GM23248 (cell line): ENCODE data around the gene MYEOV. TPM values are rescaled to one million over a fixed set of nuclear protein-coding genes. Genes with fewer than 3 reads are reported as not detected.

ENCODE experiments used
- DNase-seq: peaks from one replicate; pipeline ENCODE4 v3.0.0-alpha.2; 2015
- H2AFZ ChIP-seq: fragments of 200-600 bp; sonication (generic); 2 replicates; pipeline ENCODE4 v1.6.1; 2016; ENCODE audit warnings: antibody characterized with exemption
- H3F3A ChIP-seq: fragments of 200-600 bp; sonication (generic); 2 replicates; pipeline ENCODE4 v1.6.1; 2016; ENCODE audit warnings: mild to moderate bottlenecking, antibody characterized with exemption, mixed run types; ENCODE audit not compliant: insufficient read depth
- H3K27ac ChIP-seq: fragments of 200-600 bp; sonication (generic); 2 replicates; pipeline ENCODE4 v1.5.1; 2016; ENCODE audit warnings: mild to moderate bottlenecking
- H3K27me3 ChIP-seq: fragments of 200-600 bp; sonication (generic); replicated peaks from 2 replicates; pipeline ENCODE4 v1.6.1; 2016; ENCODE audit warnings: mild to moderate bottlenecking; ENCODE audit not compliant: insufficient read depth
- H3K36me3 ChIP-seq: fragments of 200-600 bp; sonication (generic); 2 replicates; pipeline ENCODE4 v1.6.1; 2016; ENCODE audit warnings: low read depth, mild to moderate bottlenecking
- H3K4me1 ChIP-seq: fragments of 200-600 bp; sonication (generic); 2 replicates; pipeline ENCODE4 v1.6.1; 2016; ENCODE audit warnings: mild to moderate bottlenecking; ENCODE audit not compliant: insufficient read depth
- H3K4me2 ChIP-seq: fragments of 200-600 bp; sonication (generic); one replicate; pipeline ENCODE4 v1.6.1; 2016; ENCODE audit warnings: mild to moderate bottlenecking; ENCODE audit not compliant: unreplicated experiment
- H3K4me3 ChIP-seq: fragments of 200-600 bp; sonication (generic); 2 replicates; pipeline ENCODE4 v1.5.1; 2016; ENCODE audit warnings: mild to moderate bottlenecking
- H3K79me2 ChIP-seq: fragments of 200-600 bp; sonication (generic); 2 replicates; pipeline ENCODE4 v1.6.1; 2016; ENCODE audit warnings: mild to moderate bottlenecking; ENCODE audit not compliant: insufficient read depth
- H3K9ac ChIP-seq: fragments of 200-600 bp; sonication (generic); 2 replicates; pipeline ENCODE4 v1.6.1; 2016; ENCODE audit warnings: mild to moderate bottlenecking
- H3K9me2 ChIP-seq: fragments of 200-600 bp; sonication (generic); 2 replicates; pipeline ENCODE4 v1.6.1; 2016; ENCODE audit warnings: mixed run types, mild to moderate bottlenecking, moderate library complexity; ENCODE audit not compliant: insufficient read depth
- H3K9me3 ChIP-seq: fragments of 200-600 bp; sonication (generic); one replicate; pipeline ENCODE4 v1.6.1; 2017; ENCODE audit warnings: low read depth
- H4K20me1 ChIP-seq: fragments of 200-600 bp; sonication (generic); 2 replicates; pipeline ENCODE4 v1.6.0; 2016; ENCODE audit not compliant: insufficient read depth
- EZH2 ChIP-seq: fragments of 200-600 bp; sonication (generic); IDR thresholded peaks from 2 replicates; pipeline ENCODE4 v1.6.1; 2018; ENCODE audit warnings: antibody characterized with exemption, mild to moderate bottlenecking; ENCODE audit not compliant: insufficient read depth, poor library complexity, severe bottlenecking
- EZH2phosphoT487 ChIP-seq: fragments of 200-600 bp; sonication (generic); IDR thresholded peaks from 2 replicates; pipeline ENCODE4 v1.6.1; 2018; ENCODE audit warnings: antibody characterized with exemption, moderate library complexity, mild to moderate bottlenecking, low read depth; ENCODE audit not compliant: insufficient read depth
- WGBS, 2 experiments: methylation state at CpG; one replicate each; pipeline ENCODE4 v1.1.6; 2015 to 2017; ENCODE audit warnings: low lambda C conversion rate in 2 of 2, low coverage in 1 of 2; ENCODE audit errors: missing lambda C conversion rate in 2 of 2; 5-methylcytosine and 5-hydroxymethylcytosine counted together
- in situ Hi-C: fragments of 300-500 bp; cut with MboI; formaldehyde crosslinking; loops from 2 replicates; pipeline ENCODE4 v1.15.0; 2020
- polyA plus RNA-seq: library from polyadenylated mRNA; unstranded; fragments of >200 nt; fragmentation: Nextera tagmentation; extraction: Ambion mirVana; gene quantifications from 2 replicates; pipeline ENCODE4 v1.2.1, GENCODE V29; 2016
- total RNA-seq: library from RNA; depleted of rRNA; stranded (reverse); fragments of >200 nt; shearing (Covaris generic); gene quantifications from 2 replicates; pipeline ENCODE4 v1.2.3, GENCODE V29; 2014

Gene MYEOV
- total and polyA plus RNA-seq, 2 experiments from 2014 or later: 0.86 to 7.2 TPM

DNA sequence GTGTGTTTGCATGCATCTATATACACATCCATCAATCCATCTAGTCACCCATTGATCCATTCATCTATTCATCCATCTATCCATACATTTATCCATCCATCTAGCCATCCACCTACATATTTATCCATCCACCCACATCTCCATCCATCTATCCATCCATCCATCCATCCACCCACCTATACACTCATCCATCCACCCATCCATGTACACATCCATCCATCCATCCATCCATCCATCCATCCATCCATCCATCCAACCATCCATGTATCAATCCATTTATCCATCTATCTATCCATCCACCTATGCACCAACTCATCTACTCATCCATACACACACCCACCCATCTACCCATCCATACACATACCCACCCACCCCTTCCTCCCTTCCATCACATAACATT, 18.8 kb upstream of the MYEOV start:
- in situ Hi-C loops: no loop called here
- Histone ChIP-seq H3K9ac (no peak overlapping the region), H3K4me3 (no peak overlapping the region), H3F3A (peaks cover 4% of the 10 kb centered on the region), H3K27me3 (peaks cover 50% of the 10 kb centered on the region), H3K27ac (no peak overlapping the region), H3K4me2 (no peak overlapping the region), H3K9me2 (peaks cover 3% of the 10 kb centered on the region; the same call in 1 of the 2 replicates), H4K20me1 (no peaks in the 10 kb centered on the region), H3K4me1 (peaks cover 2% of the 10 kb centered on the region), H3K36me3 (no peaks in the 10 kb centered on the region), H3K79me2 (no peaks in the 10 kb centered on the region), H2AFZ (no peak overlapping the region), H3K9me3 (no peaks in the 10 kb centered on the region)
- no peak for DNase-seq
- no peak for TF ChIP-seq EZH2
- TF ChIP-seq EZH2phosphoT487: no peak

DNA sequence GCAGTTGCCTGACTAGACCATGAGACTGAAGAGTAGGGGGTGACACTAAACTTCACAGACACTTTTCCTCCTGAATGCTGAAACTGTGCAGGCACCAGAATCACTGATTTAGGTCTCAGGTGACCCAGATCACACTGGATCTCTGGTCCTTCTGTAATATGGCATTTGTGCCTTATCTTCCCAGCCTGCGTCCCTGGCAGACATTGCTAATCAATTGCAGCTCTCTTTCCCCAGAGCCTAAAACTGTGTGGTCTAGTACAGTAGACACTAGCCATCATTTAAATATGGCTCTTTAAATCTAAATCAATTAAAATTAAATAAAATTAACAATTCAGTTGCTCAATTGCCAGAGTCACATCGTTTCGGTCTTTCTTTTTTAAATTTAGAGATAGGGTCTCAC, 17.8 kb upstream of the MYEOV start:
- H3K9ac ChIP-seq: no peak overlapping the region
- H3K9me2 ChIP-seq: peaks cover 3% of the 10 kb centered on the region; the same call in 1 of the 2 replicates
- 91 to 96% methylated on average over 3 of the region's 3 CpGs for WGBS, 2 experiments
- no peaks in the 10 kb centered on the region for H3K79me2 ChIP-seq
- no peak overlapping the region for H2AFZ ChIP-seq
- no peaks in the 10 kb centered on the region for H3K36me3 ChIP-seq
- no peak overlapping the region for H3K4me2 ChIP-seq
- no peak overlapping the region for H3K27ac ChIP-seq
- DNase-seq: no peak
- peaks cover 50% of the 10 kb centered on the region for H3K27me3 ChIP-seq
- H4K20me1 ChIP-seq: no peaks in the 10 kb centered on the region
- no peak overlapping the region for H3K4me3 ChIP-seq
- peaks cover 10% of the 10 kb centered on the region for H3F3A ChIP-seq
- in situ Hi-C loops: no loop called here
- no peaks in the 10 kb centered on the region for H3K9me3 ChIP-seq
- H3K4me1 ChIP-seq: peaks cover 9% of the 10 kb centered on the region
- TF ChIP-seq EZH2phosphoT487: no peak
- TF ChIP-seq EZH2: no peak

DNA sequence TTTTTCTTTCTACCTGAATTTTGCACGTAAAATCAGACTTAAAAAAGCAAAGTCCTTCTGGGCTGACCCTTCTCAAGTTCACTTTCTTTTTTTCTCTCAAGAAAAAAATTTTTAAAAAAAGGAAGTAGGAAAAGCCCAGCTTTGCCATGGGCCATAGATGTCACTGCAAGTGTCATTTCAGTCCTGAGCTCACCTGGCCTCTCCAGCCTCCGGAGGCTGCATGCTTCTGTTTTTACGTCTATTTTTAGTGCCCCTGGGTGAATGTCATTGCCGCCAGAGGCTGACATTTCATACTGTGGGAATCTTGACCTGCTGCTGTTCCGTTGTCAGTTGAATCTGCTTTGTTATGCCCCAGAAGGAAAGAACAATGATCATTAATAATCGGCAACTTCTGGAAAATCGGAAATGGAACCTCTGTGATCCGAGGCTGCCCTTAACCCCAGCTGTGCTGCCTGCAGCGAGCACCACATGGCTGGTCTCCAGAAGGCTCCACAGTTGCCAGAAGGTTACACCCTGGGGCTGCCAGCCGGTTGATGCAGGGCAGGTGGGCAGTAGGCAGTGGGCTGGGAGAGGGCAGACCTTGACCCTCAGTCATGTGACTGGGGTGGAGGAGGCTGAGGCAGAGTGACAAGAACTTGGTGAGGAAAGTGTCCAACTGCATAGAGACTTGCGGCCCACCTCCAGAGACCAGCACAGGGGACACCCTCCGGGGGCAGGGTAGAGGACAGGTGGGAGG, 16.7 kb upstream of the MYEOV start:
- no peak for TF ChIP-seq EZH2phosphoT487
- no peak for TF ChIP-seq EZH2
- Histone ChIP-seq H3K27me3 (peaks cover 47% of the 10 kb centered on the region), H3K27ac (no peak overlapping the region), H4K20me1 (no peaks in the 10 kb centered on the region), H3K9me2 (peaks cover 3% of the 10 kb centered on the region; the same call in 1 of the 2 replicates), H3K9me3 (no peaks in the 10 kb centered on the region), H2AFZ (no peak overlapping the region), H3K4me1 (peaks cover 14% of the 10 kb centered on the region), H3F3A (peaks cover 10% of the 10 kb centered on the region), H3K9ac (no peak overlapping the region), H3K79me2 (no peaks in the 10 kb centered on the region), H3K4me3 (no peak overlapping the region), H3K4me2 (no peak overlapping the region), H3K36me3 (no peaks in the 10 kb centered on the region)
- in situ Hi-C loops: no loop called here
- WGBS, 2 experiments: 60 to 63% methylated on average over 12 of the region's 12 CpGs
- no peak for DNase-seq

DNA sequence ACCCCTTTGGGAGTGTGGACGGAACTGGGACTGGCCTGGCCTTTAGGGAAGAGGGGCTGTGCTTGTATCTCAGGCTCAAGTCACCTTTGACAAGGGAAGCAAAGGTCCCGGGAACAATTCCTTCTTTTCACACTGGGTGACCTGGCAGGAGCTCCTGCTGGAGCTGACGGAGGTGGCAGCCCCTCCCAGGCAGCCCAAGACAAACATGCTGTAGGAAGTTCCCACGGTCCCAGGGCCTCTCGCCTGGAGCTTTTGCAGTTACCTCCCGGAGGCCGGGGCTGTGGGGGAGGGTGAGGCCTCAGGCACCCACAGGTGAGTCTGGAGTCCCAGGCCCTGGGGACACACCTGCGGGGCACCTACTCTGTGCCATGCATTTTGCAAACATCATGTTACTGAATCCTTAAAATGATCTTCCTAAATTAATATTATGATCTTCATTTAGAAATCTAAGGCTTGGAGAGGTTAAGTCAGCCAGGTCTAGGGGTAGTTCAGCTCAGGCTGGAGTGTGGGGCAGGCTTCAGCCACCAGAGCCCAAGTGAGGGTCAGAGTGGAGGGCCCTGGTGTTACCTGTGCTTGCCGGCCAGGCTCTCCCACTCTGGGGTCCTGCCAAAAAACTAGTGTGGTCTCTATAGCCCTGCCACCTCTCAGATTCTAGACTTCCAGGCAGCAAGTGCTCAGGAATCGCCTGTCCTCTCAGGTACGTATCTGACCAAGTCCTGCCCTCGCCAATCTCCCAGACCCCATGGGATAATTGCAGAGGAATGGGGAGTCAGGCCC, 15.7 kb upstream of the MYEOV start:
- peaks cover 14% of the 10 kb centered on the region for H3K4me1 ChIP-seq
- H3K36me3 ChIP-seq: no peaks in the 10 kb centered on the region
- peaks cover 3% of the 10 kb centered on the region; the same call in 1 of the 2 replicates for H3K9me2 ChIP-seq
- DNase-seq: no peak
- no peaks in the 10 kb centered on the region for H3K9me3 ChIP-seq
- peaks cover 10% of the 10 kb centered on the region for H3F3A ChIP-seq
- H3K27me3 ChIP-seq: peaks cover 41% of the 10 kb centered on the region
- no peaks in the 10 kb centered on the region for H4K20me1 ChIP-seq
- no peak overlapping the region for H3K27ac ChIP-seq
- no peak overlapping the region for H3K9ac ChIP-seq
- in situ Hi-C loops: no loop called here
- H2AFZ ChIP-seq: no peak overlapping the region
- H3K4me3 ChIP-seq: no peak overlapping the region
- no peaks in the 10 kb centered on the region for H3K79me2 ChIP-seq
- no peak overlapping the region for H3K4me2 ChIP-seq
- TF ChIP-seq EZH2phosphoT487 (no peak), EZH2 (no peak)
- 80 to 83% methylated on average over 12 of the region's 12 CpGs for WGBS, 2 experiments
